Panc1 (cell line): Measurements from ENCODE around the gene APEX1. TPM values are rescaled to one million over a fixed set of nuclear protein-coding genes. Genes with fewer than 3 reads are reported as not detected.
"Not testable (repeated sequence)": the region's sequence is repeated elsewhere in the genome, so short reads cannot be mapped to it uniquely, and the experiment has no call there.

ENCODE experiments used
- ATAC-seq: fragments of 200-7000 bp; cut with Tn5 transposase; 2 replicates; pipeline ENCODE4 v1.9.1; 2020; ENCODE audit warnings: mild to moderate bottlenecking, moderate library complexity
- BruUV-seq: library from RNA; stranded (reverse); fragments of 400-500 nt; replicated peaks from 2 replicates; lab custom pipeline; 2021; lab: Mats Ljungman, UMichigan
- CTCF ChIA-PET: fragments of 300-600 bp; sonication (Branson Sonifier 250); formaldehyde crosslinking; loops from one replicate; lab custom pipeline; 2022; ENCODE audit warnings: antibody characterized with exemption; lab: Charles Lee
- POLR2A ChIA-PET: fragments of 300-600 bp; sonication (Branson Sonifier 250); formaldehyde crosslinking; loops from one replicate; lab custom pipeline; 2022; ENCODE audit warnings: antibody characterized with exemption; lab: Charles Lee
- DNase-seq: peaks from one replicate; pipeline ENCODE4 v3.0.0-alpha.2; 2010; ENCODE audit warnings: low read depth, low spot score
- H3K27ac ChIP-seq: 2 replicates; pipeline ENCODE4 v1.5.1; 2011; ENCODE audit warnings: mild to moderate bottlenecking, low read length, inconsistent platforms
- H3K27me3 ChIP-seq: fragments of 200-500 bp; sonication (Bioruptor generic); 2 replicates; pipeline ENCODE4 v1.6.0; 2014; ENCODE audit warnings: low read length, inconsistent platforms; ENCODE audit not compliant: control insufficient read depth, insufficient read depth
- H3K36me3 ChIP-seq: fragments of 200-500 bp; sonication (Bioruptor generic); 2 replicates; pipeline ENCODE4 v1.5.1; 2014; ENCODE audit warnings: inconsistent platforms, mild to moderate bottlenecking, low read length, moderate library complexity; ENCODE audit not compliant: control insufficient read depth, insufficient read depth
- H3K4me1 ChIP-seq: 2 replicates; pipeline ENCODE4 v1.5.1; 2011; ENCODE audit warnings: inconsistent platforms, mild to moderate bottlenecking, low read length, moderate library complexity; ENCODE audit not compliant: control insufficient read depth, insufficient read depth
- H3K4me3 ChIP-seq, 2 experiments: 2 replicates each; pipeline ENCODE4 v1.5.1; 2011 to 2012; ENCODE audit warnings: low read depth in 2 of 2, low read length in 2 of 2, mild to moderate bottlenecking in 2 of 2, inconsistent platforms in 1 of 2, moderate library complexity in 1 of 2
- H3K9me3 ChIP-seq: fragments of 200-500 bp; sonication (Bioruptor generic); 2 replicates; pipeline ENCODE4 v1.5.1; 2014; ENCODE audit warnings: low read depth, mild to moderate bottlenecking, inconsistent platforms, low read length, moderate library complexity; ENCODE audit not compliant: control insufficient read depth, insufficient read depth
- CTCF ChIP-seq: fragments of 450-650 bp; IDR thresholded peaks from 2 replicates; pipeline ENCODE4 v1.5.1; 2017; ENCODE audit warnings: mild to moderate bottlenecking
- POLR2AphosphoS5 ChIP-seq: IDR thresholded peaks from 2 replicates; pipeline ENCODE4 v1.6.1; 2012; ENCODE audit warnings: mild to moderate bottlenecking, low read depth, low read length, moderate library complexity
- REST ChIP-seq, 2 experiments: IDR thresholded peaks; 2 replicates each; pipeline ENCODE4 v1.6.1; 2011 to 2012; ENCODE audit warnings: low read depth in 2 of 2, control low read depth in 1 of 2, low read length in 1 of 2, mild to moderate bottlenecking in 1 of 2, moderate library complexity in 1 of 2; ENCODE audit not compliant: insufficient read depth in 1 of 2
- SIN3A ChIP-seq: IDR thresholded peaks from 2 replicates; pipeline ENCODE4 v1.6.1; 2012; ENCODE audit warnings: low read depth, mild to moderate bottlenecking, low read length, moderate library complexity, borderline replicate concordance; ENCODE audit not compliant: insufficient read depth
- TCF7L2 ChIP-seq: IDR thresholded peaks from 2 replicates; pipeline ENCODE4 v1.6.1; 2011; ENCODE audit warnings: mild to moderate bottlenecking, low read depth, low read length, inconsistent platforms
- in situ Hi-C: cut with HindIII; loops from 2 replicates; pipeline ENCODE4 v1.10.0; 2016; ENCODE audit warnings: low sequenced_read_pairs, low pct_unique_long_range_greater_than_20kb
- intact Hi-C: fragments of 100-400 bp; cut with micrococcal nuclease; formaldehyde crosslinking; loops from one replicate; pipeline ENCODE4 v1.10.0; 2022; ENCODE audit not compliant: unreplicated experiment
- total RNA-seq: library from RNA; stranded (reverse); gene quantifications from one replicate; pipeline ENCODE4 v1.2.1, GENCODE V29; 2021; ENCODE audit not compliant: unreplicated experiment

The APEX1 gene
- total RNA-seq, 1 experiment from 2014 or later: 163 TPM

DNA sequence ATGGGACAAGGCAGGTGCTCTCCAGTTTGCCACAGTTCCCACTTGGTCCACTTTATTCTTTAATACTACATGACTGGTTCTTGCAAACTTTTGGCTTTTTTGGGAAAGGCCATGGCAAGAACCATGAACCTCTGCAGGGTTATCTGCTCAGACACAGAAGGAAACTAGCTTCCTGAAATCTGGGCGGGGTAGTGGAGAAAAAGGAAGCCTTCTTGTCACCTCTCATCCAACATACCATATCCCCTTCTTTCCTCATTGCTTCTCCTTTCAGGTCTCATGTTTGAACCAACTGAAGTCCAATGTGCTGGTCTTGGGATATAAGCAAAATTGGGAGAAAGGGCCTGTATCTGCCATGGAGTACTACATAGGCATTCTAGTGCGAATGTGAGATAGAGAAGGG is 13.6 kb upstream of the APEX1 start:
- CTCF ChIA-PET: no interaction called here
- no peak for TF ChIP-seq REST (IDR thresholded peaks at IDR 0.05; ENCODE audit: insufficient read depth in 1 of 2, low read depth in 2 of 2, low read length in 1 of 2)
- TF ChIP-seq CTCF: no peak
- TF ChIP-seq SIN3A: no peak
- no peak for TF ChIP-seq TCF7L2
- no peak for TF ChIP-seq POLR2AphosphoS5
- H3K36me3 ChIP-seq: no peaks in the 10 kb centered on the region; the same call in none of the 2 replicates
- no peaks in the 10 kb centered on the region for H3K9me3 ChIP-seq
- no peak overlapping the region for H3K27ac ChIP-seq
- intact Hi-C loops (no loop called here), in situ Hi-C loops (no loop called here)
- no peak overlapping the region for H3K4me3 ChIP-seq
- H3K4me1 ChIP-seq: no peaks in the 10 kb centered on the region
- no TSS peak for BruUV-seq
- POLR2A ChIA-PET: interaction anchor here (0.6 kb wide), 1 partner anchor 17 kb away, joined by 3 read pairs; no protein-coding TSS in a partner anchor
- no peaks in the 10 kb centered on the region for H3K27me3 ChIP-seq
- DNase-seq: no peak
- no peak for ATAC-seq

DNA sequence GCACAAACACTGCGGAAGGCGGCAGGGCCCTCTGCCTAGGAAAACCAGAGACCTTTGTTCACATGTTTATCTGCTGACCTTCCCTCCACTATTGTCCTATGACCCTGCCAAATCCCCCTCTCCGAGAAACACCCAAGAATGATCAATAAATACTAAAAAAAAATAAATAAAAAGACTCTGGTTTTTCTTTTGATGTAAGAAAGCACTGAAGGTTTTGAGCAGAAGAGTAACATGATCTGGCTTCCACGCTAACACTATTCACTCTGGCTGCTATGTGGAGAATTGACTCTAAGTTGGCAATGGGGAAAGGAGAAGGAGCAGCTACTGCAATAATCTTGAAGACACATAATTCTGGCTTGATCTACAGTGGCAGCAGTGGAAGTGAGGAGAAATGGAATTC is 11.4 kb upstream of the APEX1 start:
- H3K27me3 ChIP-seq, intact Hi-C loops: not testable (repeated sequence)

GRCh38 chr14:20446889-20447288 is 8.1 kb upstream of the APEX1 start:
- CTCF ChIA-PET: no interaction called here
- intact Hi-C loops (no loop called here), in situ Hi-C loops (no loop called here)
- POLR2A ChIA-PET: interaction anchor here (0.6 kb wide), 1 partner anchor 8 kb away, joined by 4 read pairs; the partner anchor contains the start of genes APEX1 and OSGEP
- no peak overlapping the region for H3K27ac ChIP-seq
- no peak for DNase-seq
- H3K4me1 ChIP-seq: no peaks in the 10 kb centered on the region
- no peak for ATAC-seq
- peaks cover 8% of the 10 kb centered on the region for H3K36me3 ChIP-seq
- TF ChIP-seq REST (IDR thresholded peaks at IDR 0.05; ENCODE audit: insufficient read depth in 1 of 2, low read depth in 2 of 2, low read length in 1 of 2) (no peak), POLR2AphosphoS5 (no peak), CTCF (no peak), SIN3A (no peak), TCF7L2 (no peak)
- H3K9me3 ChIP-seq: no peaks in the 10 kb centered on the region
- no peak overlapping the region for H3K4me3 ChIP-seq
- BruUV-seq: no TSS peak
- H3K27me3 ChIP-seq: no peaks in the 10 kb centered on the region

More for the DNA sequence above, 11.4 kb upstream of the APEX1 start:
- BruUV-seq, H3K36me3 ChIP-seq, POLR2A ChIA-PET, H3K27ac ChIP-seq, H3K4me3 ChIP-seq, H3K9me3 ChIP-seq, DNase-seq, in situ Hi-C loops, CTCF ChIA-PET, H3K4me1 ChIP-seq, ATAC-seq: not testable (repeated sequence)
